HT1080 (cell line): ENCODE results near the gene TDO2. TPM values are rescaled to one million over a fixed set of nuclear protein-coding genes. Genes with fewer than 3 reads are reported as not detected.
"Not testable (repeated sequence)": the region's sequence is repeated elsewhere in the genome, so short reads cannot be mapped to it uniquely, and the experiment has no call there.

Source experiments
- DNase-seq: peaks from one replicate; pipeline ENCODE4 v3.0.0-alpha.2; 2015; ENCODE audit warnings: low read depth
- total RNA-seq: library from RNA; depleted of rRNA; stranded (reverse); fragments of >200 nt; shearing (Covaris generic); gene quantifications from 2 replicates; pipeline ENCODE4 v1.2.3, GENCODE V29; 2014

The TDO2 gene
- total RNA-seq, 1 experiment from 2014 or later: 0.50 TPM

DNA sequence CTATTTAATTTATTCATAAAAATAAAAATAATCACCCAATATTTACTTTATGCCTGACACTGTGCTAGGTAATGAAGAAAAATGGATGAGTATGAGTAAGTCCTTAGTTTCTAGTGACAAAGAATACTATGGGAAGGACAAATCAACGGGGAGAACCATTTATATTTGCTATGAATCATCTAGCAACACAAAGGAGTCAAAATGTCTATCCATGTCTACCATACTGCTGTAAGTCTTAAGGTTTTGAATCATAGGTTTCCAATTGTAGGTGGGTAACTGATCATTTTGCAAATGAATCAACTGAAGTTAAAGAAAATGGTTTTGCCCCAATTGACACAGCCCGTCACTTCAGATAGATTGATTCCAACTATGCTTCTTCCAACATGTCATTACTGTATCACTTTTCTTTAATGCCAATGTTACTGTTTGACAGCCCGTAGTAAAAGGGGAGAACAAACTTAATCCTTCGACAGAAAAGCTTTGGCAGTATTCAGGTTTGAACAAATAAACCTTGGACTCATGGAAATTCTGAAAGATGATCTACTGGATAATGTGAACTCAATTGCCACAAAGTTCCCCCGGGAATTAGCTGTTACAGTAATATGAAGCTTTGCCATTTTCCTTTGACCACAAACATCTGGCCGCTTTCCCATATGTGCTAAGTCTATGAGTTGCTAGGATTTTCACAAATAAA lies 3.2 kb downstream of the TDO2 start:
- peak; percentile 81 for DNase-seq

DNA sequence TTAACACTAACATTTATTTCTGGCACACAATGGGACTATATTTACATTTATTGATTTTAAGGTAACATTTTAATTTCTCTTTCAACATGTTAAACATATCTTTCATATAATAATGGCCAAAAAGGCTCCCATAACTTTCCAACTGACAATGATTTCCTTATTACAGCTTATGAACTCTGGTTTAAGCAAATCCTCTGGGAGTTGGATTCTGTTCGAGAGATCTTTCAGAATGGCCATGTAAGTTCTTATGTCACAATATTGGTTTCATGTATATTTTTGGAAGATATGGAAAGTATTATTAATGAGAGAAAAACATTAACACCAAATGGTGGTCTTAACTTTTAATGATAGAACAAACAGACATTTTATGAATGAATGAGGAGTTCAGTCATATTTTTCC lies 4.1 kb downstream of the TDO2 start:
- DNase-seq: no peak

DNA sequence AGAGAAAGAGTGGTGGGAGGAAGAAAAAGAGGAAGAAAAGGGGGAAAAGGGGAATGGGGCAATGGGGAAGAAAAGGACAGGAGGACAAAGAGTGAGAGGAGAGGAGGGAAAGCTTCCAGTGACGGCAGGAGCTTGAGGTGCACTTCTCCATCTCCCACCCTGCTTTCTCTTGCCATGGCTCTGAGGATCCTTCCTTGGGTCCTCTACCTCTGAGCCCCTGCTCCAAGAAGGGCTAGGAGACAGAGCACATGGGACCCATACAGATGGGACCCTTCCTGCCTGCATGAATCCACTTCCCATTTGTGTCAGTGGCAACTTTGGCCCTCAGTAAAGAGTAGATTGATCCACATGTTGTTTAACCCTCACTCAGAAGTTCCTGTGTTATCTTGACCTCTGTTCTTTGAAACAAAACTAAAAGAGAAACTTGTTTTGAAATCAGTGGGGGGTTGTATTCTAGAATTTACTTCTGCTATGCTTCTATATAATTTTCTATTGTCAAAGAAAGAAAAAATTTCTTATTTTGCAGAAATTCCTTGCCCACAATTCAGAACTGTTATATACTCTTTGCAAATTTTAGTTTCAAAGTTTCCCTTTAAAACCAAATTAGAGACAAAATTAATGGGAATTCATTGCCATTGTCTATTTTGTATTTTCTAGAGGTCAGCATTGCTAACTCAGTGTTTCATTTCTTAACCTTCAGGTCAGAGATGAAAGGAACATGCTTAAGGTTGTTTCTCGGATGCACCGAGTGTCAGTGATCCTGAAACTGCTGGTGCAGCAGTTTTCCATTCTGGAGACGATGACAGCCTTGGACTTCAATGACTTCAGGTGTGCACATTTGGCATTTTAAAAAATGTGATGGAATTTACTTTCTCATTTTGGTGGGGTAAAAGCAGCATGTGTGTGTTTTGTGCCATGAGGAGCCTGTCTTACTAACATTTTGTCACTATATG lies 5.0 kb downstream of the TDO2 start:
- no peak for DNase-seq

DNA sequence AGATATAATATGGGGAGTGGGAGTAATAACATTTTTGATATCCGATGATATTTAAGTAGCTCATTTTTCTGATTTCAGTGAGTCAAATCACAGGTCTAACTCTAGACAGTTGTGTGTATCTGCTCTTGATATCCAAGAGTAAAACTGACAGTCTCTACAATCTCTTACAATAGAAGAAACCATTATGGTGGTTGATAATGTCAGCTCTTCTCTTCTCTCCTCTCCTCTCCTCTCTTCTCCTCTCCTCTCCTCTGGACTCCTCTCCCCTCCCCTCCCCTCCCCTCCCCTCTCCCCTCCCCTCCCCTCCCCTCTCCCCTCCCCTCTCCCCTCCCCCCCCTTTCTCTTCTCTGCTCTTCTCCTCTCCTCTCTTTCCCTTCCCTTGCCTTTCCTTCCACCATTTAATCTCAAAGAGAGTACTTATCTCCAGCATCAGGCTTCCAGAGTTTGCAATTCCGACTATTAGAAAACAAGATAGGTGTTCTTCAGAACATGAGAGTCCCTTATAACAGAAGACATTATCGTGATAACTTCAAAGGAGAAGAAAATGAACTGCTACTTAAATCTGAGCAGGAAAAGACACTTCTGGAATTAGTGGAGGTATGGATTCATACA lies 6.2 kb downstream of the TDO2 start:
- no peak for DNase-seq

DNA sequence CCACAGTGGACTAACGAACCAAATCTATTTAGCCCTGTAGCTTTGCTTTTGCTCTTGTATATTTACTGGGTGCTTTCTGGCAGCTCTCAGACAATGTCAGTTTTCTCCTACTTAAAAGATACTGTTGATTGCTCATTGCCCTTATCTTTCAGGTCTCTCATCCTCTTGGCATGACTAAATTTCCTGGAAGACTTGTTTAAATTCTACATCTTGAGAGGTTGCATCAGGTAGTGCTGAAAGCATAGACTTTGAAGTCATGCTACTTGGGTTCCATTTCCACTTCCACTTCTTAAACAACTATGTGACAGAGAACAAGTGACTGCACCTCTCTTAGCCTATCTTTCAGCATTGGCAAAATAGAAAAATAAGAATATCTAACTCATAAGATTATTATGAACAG lies 8.4 kb downstream of the TDO2 start:
- DNase-seq: no peak

DNA sequence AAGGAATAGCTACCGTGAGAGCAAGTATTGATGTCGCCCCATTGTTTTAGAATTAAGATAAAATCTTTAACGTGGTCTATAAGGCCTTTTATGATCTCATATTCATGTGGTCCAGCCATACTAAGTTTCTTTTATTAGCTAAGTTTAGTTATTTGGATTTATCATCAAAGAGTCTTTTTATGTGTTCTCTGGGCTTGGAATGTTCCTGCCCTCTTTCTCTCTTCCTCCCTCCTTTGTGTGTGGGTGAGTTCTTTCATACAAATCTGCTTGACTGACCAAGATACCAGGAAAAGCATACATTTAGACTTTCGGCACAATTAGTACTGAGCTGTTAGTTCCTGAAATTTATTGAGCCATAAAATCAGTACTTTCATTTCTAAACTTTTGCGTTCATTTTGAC lies 11.3 kb downstream of the TDO2 start:
- DNase-seq: no peak

DNA sequence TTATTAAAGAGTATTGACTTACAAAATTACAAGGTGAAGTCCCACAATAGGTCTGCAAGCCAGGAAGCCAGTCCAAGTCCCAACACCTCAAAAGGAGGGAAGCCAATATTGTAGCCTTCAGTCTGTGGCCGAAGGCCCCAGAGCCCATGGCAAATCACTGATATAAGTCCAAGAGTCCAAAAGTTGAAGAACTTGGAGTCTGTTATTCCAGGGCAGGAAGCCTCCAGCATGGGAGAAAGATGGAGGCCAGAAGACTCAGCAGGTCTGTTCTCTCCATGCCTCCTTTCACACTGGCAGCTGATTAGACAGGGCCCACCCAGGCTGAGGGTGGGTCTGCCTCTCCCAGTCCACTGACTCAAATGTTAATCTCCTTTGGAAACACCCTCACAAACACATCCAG lies 18.1 kb downstream of the TDO2 start:
- no peak for DNase-seq

DNA sequence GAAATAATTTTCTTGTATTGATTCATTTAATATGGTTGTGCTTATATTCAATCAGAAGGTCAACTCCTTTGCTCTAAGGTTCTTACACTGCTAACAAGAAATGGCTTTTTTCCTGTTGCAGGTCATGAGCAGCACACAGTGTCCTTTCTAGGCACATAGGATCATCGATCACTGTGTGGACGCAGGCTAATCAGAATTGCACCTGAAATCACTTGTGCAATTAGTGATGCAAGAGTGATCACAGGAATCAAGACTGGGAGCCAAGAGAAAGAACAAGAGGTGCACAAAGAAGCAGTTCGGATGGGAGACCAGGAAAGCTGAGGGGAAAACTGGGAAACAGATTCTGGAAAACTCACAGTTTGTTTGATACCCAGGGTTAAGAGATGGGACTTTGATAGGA lies 21.1 kb downstream of the TDO2 start:
- DNase-seq: no peak

DNA sequence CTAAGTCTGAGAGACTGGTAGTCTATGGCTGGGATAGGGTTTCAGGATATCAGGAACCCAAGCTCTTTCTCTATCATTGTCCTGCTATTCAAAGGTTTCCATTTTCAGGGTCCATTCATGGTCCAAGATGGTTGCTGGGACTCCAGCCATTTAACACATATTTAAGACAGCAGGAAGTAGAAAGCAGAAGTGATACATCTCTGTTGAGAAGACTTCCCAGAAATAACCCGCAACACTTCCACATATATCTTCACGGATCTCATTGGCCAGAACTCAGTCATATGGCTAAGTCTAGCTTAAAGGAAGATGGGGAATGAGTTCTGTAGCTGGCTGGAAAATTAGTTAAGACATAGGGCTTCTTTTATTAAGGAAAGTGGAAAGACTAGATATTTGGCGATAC lies 26.3 kb downstream of the TDO2 start:
- DNase-seq: no peak

DNA sequence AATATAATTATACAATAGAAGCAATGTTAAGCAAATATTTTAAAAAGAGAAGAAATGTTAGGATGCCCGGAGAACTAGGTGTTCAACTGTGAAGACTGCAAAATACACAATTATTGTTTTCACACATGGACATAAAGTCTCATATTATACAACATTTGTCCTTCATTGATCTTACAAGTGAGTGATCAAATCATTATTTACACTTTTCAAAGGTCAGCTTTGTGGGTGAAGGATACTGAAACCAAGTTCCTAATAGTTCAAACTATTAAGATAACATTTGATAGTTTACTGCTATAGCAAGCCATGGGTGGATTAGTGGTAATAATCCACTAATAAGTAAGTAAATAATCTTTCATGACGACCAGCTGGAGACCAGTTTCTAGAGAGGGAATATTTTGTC lies 26.8 kb downstream of the TDO2 start:
- no peak for DNase-seq

DNA sequence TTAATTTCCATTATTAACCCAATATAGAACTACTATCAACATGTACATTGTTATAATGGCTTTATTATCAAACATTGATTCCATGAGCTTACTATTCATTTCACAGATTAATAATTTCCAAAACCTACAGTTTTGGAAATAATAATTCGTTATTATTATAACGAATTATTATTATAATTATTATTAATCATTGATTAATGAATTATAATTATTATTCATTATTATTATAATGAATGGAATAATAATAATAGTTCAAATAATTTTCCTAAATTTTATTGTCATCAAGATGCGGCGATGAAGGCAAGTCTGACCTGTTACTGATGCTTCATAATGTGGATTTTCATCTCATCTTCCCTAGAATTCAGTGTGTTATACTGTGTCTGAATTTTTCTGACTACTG lies 28.1 kb downstream of the TDO2 start:
- DNase-seq: no peak

DNA sequence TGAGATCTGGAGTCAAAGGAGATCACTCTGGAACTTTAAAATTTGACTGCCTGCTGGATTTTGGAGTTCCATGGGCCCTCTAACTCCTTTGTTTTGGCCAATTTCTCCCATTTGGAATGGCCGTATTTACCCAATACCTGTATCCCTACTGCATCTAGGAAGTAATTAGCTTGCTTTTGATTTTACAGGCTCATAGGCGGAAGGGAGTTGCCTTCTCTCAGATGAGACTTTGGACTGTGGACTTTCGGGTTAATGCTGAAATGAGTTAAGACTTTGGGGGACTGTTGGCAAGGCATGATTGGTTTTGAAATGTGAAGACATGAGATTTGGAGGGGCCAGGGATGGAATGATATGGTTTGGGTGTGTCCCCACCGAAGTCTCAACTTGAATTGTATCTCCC lies 31.1 kb downstream of the TDO2 start:
- not testable (repeated sequence) for DNase-seq

DNA sequence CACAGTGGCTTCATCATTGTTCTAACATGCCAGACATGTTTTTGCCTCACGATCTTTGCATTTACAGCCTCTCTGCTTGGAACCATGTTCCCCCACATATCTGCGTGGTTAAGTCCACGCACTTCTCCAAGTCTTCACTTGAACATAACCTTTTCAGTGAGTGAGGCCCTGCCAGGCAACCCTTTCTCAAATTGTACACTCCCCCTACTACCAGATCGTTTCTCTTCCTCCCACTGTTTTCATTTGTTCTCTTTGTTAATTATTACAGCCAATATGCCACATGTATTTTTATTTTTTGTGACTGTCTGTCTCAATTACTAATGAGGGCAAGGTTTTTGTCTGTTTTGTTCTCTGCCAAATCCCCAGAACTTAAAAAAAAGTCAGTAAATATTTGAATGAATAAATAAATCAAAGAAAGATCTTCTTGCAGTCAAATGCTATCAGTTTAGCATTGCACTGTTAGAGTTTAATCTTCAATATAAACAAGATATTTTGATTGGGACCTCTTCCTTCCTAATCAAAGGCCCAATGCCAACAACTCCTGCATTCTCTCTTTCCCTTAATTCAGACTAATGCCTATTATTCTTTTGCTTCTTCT lies 32.0 kb downstream of the TDO2 start:
- DNase-seq: no peak

DNA sequence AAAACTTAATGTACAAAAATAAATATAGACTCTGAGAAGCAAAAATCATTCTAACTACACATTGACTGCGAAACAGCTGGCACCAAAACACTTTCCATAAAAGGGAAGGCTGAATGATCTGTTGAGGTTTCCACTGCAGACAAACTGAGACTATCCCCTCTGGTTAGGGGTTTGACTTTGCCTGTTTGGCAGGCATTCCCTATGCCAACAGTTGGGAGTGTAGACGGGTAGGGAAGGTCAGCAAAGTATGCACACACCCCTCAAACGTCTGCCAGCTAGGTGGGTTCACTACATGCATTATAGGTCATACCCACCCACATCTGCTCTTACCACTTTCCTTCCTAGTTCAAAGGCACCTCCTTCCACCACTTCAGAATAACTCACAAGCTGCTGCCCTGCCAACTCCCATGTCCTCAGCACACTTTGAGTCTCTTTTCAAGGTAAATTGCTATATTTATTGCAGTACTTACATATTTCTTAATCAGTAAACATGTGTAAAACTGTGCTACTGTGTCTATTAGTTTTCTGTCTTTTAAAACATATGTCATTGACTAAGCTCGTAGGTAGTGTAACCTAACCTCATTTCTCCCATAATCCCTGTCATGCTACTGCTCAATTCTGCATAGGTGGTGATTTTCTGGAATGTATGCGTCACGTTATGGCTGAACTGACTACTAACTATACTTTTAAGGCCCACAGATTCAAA lies 37.7 kb downstream of the TDO2 start:
- DNase-seq: no peak

DNA sequence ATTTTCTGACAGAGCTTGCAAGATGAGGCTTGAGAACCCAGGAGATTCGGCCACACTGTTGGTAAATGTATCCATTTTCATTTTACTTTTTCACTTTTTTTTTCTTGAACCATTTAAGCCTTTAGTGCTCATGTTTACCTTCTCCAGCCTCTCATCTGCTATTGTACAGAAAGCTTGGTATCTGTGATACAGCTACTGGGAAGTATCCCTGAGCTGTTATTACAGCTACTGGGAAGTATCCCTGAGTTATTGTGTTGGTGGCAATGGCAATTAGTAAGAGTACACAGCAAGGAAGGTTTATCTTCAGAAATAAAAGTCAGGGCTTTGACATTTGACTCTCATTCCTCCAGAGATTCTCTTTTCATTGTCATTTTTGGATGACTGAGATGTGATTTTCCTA lies 38.3 kb downstream of the TDO2 start:
- DNase-seq: no peak

DNA sequence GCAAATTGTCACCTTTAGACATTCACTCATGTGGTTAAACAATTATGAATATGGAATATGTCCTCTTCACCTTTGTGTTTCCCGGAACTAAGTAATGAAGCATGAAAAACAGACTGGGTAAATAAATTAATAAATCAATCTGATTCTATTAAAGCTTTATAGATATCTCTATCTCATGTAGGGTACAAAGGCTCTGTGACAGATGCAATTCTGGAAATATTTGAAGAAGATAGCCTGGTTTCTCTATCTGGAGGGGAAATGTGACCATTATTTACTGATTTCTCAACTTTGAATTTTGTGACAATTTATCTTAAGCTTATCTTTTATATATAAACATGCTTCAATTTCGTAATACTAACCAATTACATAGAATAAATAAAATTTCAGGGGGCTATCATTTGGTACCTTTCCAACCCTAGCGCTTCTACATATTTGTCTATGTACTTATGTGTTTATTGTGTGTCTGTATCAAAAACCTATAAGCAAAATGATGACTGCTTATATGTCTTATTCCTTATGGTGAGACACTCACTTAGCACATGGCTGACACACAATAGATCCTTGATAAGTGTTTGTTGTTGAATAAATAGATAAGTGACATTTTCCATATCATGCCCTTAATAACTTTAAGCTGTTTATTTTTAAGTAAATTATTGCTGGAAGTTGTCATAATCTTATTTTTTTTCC lies 40.3 kb downstream of the TDO2 start:
- no peak for DNase-seq

DNA sequence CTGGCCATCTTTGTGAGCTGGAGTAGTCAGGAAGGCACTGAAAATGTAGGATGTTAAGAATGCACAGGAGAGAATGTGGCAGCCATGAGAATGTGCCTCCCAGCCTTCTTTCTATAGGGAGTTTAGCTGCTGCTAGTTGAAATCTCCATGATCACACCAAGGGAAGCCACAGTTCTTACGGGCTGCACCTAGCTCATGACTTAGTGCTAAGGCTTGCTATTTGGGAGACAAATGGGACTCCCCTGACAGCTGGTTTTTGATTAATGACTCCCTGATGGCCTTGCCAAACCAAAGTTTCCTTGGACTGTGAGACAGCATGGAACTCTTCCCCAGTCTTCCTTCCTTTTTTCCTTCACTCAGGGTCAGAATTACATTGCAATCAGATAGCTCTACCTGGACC lies 41.0 kb downstream of the TDO2 start:
- DNase-seq: no peak

DNA sequence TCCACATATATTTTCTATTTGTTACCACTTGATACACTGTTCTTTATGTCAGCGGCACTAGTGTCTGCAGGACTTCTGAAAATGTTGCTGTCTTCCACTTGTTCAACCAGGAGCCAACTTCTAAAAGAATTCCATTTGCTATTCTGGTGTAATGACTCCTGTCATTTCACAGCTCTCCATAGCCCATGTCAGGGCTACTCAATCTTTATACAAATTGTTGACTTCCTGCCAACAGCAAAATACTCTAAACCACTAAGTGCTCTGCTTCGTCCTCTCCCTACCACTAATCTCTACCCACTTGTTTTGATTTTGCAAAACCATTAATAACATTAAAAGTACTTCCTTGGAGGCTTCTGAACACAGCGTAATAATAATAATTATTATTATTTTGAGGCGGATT lies 43.0 kb downstream of the TDO2 start:
- no peak for DNase-seq

DNA sequence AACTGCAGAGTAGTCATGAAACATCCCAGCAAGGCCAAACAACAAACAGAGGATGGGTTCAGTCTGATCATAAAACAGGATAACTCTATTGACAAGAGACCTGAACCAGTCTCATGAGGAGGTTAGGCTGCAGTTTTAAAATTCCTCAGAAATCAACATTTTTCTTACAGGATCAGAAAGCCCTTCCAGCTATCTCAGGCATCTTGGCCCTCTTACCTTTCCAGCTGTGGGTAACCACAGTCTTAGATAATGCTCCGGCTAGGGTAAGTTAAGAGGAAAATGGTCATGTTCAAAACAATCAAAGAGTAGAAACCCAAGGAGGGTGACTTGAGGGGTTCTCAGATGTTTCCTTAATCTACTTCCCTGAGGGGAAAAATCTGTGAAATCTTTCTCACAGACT lies 45.0 kb downstream of the TDO2 start:
- DNase-seq: no peak

DNA sequence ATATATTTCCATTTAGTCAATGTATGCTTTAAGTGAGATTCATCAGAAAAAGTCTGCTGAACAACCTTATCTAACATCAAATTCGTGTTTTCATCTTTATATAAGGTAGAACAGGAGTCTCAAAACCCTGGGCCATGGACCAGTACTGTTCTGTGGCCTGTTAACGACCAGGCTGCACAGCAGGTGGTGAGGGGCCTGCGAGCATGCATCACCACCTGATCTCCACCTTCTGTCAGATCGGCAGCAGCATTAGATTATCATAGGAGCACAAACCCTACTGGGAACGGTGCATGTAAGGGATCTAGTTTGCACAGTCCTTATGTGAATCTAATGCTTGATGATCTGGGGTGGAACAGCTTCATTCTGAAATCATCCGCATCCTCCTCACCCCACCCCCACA lies 47.0 kb downstream of the TDO2 start:
- no peak for DNase-seq

DNA sequence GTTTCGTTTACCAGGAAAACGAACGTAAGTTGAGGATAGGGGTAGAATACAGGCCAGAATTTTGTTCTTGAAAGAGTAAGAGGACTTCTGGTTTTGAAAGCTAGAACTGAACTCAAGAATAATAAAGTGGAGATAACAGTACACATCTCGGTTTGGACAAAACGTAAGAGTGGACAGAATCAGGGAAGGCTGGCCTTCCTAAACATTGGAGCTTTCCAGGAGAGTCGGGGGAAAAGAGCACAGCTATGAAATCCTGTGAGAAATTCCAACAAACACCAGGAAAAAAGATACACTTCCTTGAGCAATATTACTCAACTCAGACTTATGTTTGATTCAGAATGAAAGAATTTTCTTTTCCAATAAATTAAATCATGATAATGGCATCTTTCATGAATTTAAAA lies 49.0 kb downstream of the TDO2 start:
- DNase-seq: peak; percentile 17
